Mesothelial cell of epicardium (in vitro differentiated cells): ENCODE results near the gene SPRR1A. TPM values are rescaled to one million over a fixed set of nuclear protein-coding genes. Genes with fewer than 3 reads are reported as not detected.

Experiments used
- DNase-seq, 2 experiments: peaks; one replicate each; pipeline ENCODE4 v3.0.0; 2021; ENCODE audit warnings: low spot score in 2 of 2; ENCODE audit not compliant: unreplicated experiment in 2 of 2
- H3K27ac Mint-ChIP-seq: 2 replicates; pipeline ENCODE4 v1.8.0; 2021; ENCODE audit warnings: mixed read lengths
- H3K27me3 Mint-ChIP-seq: 2 replicates; pipeline ENCODE4 v1.8.0; 2021; ENCODE audit warnings: low read depth, mixed read lengths
- H3K36me3 Mint-ChIP-seq: 2 replicates; pipeline ENCODE4 v1.8.0; 2021; ENCODE audit warnings: mixed read lengths
- H3K4me1 Mint-ChIP-seq: 2 replicates; pipeline ENCODE4 v1.8.0; 2021; ENCODE audit warnings: mixed read lengths
- H3K4me3 Mint-ChIP-seq: 2 replicates; pipeline ENCODE4 v1.8.0; 2021; ENCODE audit warnings: mild to moderate bottlenecking, moderate library complexity, mixed read lengths
- H3K9me3 Mint-ChIP-seq: 2 replicates; pipeline ENCODE4 v1.8.0; 2021; ENCODE audit warnings: mixed read lengths
- total RNA-seq: library from RNA; stranded (reverse); gene quantifications from 3 replicates; pipeline ENCODE4 v1.2.1, GENCODE V29; 2021
- TF ChIP-seq, protein P1 (sequence below): fragments of 200-600 bp; sonication (generic); IDR thresholded peaks from one replicate; pipeline ENCODE4 v1.5.0; 2021; ENCODE audit warnings: antibody characterized with exemption; ENCODE audit not compliant: unreplicated experiment

SPRR1A gene
- total RNA-seq, 1 donor from 2014 or later: not detected

DNA sequence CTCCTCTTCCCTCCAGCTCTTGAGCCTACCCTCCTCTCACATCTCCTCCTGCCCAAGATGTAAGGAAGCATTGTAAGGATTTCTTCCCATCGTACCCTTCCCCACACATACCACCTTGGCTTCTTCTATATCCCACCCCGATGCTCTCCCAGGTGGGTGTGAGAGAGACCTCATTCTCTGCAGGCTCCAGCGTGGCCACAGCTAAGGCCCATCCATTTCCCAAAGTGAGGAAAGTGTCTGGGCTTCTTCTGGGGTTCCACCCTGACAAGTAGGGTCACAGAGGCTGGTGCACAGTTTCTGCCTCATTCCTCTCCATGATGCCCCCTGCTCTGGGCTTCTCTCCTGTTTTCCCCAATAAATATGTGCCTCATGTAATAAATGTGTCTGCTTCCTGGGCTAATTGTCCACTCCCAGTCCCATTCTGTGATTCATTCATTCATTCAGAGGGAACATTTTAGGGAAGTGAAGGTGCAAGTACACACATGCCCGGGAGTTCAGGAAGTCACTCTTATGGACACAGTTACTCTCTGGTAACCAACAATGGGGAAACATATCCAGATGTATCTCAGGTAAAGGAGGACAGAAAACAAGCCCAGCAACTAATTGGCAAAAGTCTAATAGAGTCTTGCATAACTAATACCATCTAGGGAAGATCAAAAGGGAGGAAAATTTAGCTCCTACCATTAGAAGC is 11.5 kb upstream of the SPRR1A start:
- TF ChIP-seq, protein P1, sequence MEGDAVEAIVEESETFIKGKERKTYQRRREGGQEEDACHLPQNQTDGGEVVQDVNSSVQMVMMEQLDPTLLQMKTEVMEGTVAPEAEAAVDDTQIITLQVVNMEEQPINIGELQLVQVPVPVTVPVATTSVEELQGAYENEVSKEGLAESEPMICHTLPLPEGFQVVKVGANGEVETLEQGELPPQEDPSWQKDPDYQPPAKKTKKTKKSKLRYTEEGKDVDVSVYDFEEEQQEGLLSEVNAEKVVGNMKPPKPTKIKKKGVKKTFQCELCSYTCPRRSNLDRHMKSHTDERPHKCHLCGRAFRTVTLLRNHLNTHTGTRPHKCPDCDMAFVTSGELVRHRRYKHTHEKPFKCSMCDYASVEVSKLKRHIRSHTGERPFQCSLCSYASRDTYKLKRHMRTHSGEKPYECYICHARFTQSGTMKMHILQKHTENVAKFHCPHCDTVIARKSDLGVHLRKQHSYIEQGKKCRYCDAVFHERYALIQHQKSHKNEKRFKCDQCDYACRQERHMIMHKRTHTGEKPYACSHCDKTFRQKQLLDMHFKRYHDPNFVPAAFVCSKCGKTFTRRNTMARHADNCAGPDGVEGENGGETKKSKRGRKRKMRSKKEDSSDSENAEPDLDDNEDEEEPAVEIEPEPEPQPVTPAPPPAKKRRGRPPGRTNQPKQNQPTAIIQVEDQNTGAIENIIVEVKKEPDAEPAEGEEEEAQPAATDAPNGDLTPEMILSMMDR: no peak
- H3K27me3 Mint-ChIP-seq: peaks cover 16% of the 10 kb centered on the region
- DNase-seq: no peak

DNA sequence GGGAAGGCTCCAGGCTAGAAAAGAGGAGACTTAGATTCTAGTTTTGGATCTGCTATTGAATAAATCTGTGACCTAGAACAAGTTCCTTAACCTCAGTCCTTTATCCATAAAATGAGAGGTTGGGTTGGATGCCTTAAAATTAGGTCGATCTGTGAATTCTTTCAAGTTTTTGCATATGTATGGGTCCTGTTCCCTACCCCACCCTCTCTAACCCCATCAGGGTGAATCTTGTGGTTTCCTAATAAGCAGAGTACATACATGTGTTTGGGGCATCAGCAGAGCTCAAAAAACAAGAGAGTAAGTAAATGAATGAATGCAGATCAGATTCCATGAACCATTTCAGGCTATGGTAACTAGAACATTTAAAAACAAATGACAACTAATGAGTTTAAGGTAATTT is 7.2 kb upstream of the SPRR1A start:
- H3K36me3 Mint-ChIP-seq: no peaks in the 10 kb centered on the region
- no peaks in the 10 kb centered on the region for H3K4me1 Mint-ChIP-seq
- no peak overlapping the region for H3K27ac Mint-ChIP-seq
- H3K27me3 Mint-ChIP-seq: peaks cover 17% of the 10 kb centered on the region
- H3K4me3 Mint-ChIP-seq: no peak overlapping the region
- H3K9me3 Mint-ChIP-seq: peaks cover 18% of the 10 kb centered on the region
- DNase-seq: no peak
- TF ChIP-seq, protein P1: no peak

More for the DNA sequence above, 11.5 kb upstream of the SPRR1A start:
- H3K4me3 Mint-ChIP-seq: no peak overlapping the region
- no peaks in the 10 kb centered on the region for H3K4me1 Mint-ChIP-seq
- H3K9me3 Mint-ChIP-seq: peaks cover 18% of the 10 kb centered on the region
- no peak overlapping the region for H3K27ac Mint-ChIP-seq
- no peaks in the 10 kb centered on the region for H3K36me3 Mint-ChIP-seq

- H3K36me3 Mint-ChIP-seq: no peaks in the 10 kb centered on the region
These were observed 6.3 kb upstream of the SPRR1A start for GRCh38 chr1:152977614-152978013.

DNA sequence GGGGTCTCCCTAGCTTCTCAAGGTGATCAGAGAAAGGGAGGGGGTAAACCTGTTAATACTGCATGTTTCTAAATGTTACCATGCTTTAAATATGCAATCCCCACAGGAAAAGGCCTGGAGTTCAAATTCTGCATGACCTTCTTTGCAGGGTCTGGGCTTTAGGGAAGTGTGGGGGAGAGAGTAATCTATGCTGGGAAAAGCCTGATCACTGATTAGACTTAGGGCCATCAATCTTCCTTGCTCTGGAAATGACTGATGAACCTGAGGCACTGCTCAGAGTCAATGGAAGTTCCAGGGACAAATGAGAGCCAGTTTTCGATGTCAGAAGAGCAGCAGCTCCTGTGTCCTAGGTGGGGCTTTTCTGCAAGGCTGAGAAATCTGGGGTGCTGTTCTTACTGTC is 3.2 kb upstream of the SPRR1A start:
- no peak overlapping the region for H3K27ac Mint-ChIP-seq
- TF ChIP-seq, protein P1: no peak
- no peaks in the 10 kb centered on the region for H3K4me1 Mint-ChIP-seq
- H3K27me3 Mint-ChIP-seq: peaks cover 12% of the 10 kb centered on the region
- no peaks in the 10 kb centered on the region for H3K36me3 Mint-ChIP-seq
- peaks cover 4% of the 10 kb centered on the region for H3K9me3 Mint-ChIP-seq
- no peak overlapping the region for H3K4me3 Mint-ChIP-seq
- no peak for DNase-seq

More at GRCh38 chr1:152977614-152978013, 6.3 kb upstream of the SPRR1A start:
- no peak for DNase-seq
- H3K4me3 Mint-ChIP-seq: no peak overlapping the region
- TF ChIP-seq, protein P1: no peak
- peaks cover 16% of the 10 kb centered on the region for H3K27me3 Mint-ChIP-seq
- no peaks in the 10 kb centered on the region for H3K4me1 Mint-ChIP-seq
- H3K27ac Mint-ChIP-seq: no peak overlapping the region
- peaks cover 18% of the 10 kb centered on the region for H3K9me3 Mint-ChIP-seq

GRCh38 chr1:152981146-152981871 is 2.6 kb upstream of the SPRR1A start:
- Mint-ChIP-seq H3K27ac (no peak overlapping the region), H3K9me3 (peaks cover 4% of the 10 kb centered on the region), H3K36me3 (no peaks in the 10 kb centered on the region), H3K4me3 (no peak overlapping the region), H3K27me3 (peaks cover 15% of the 10 kb centered on the region), H3K4me1 (no peaks in the 10 kb centered on the region)
- TF ChIP-seq, protein P1: no peak
- DNase-seq: no peak
